ENCODE results near the gene USP7.
"Not testable (repeated sequence)": the region's sequence is repeated elsewhere in the genome, so short reads cannot be mapped to it uniquely, and the experiment has no call there.

The USP7 gene

GRCh38 chr16:8874388-8874787 lies 89.3 kb downstream of the USP7 start:
- Histone ChIP-seq H3K23ac (ENCODE audit: low read depth, low read length, poor library complexity) (no peak overlapping the region), H2BK5ac (ENCODE audit: low read length) (no peak overlapping the region), H3K4me3 (ENCODE audit: low read length in 2 of 2) (no peak overlapping the region), H2BK12ac (ENCODE audit: low read length) (no peak overlapping the region), H2AFZ (ENCODE audit: low read length) (no peak overlapping the region), H4K8ac (ENCODE audit: low read depth, low read length) (no peak overlapping the region), H3K9ac (ENCODE audit: low read depth, low read length, poor library complexity) (no peak overlapping the region), H2AK5ac (ENCODE audit: low read depth, low read length) (no peak overlapping the region), H3K4me2 (ENCODE audit: insufficient read depth, low read length, poor library complexity, severe bottlenecking) (no peak overlapping the region), H3K14ac (ENCODE audit: low read length) (no peak overlapping the region), H3K9me3 (replicated peaks in 1 of 2; ENCODE audit: control insufficient read depth in 2 of 2, insufficient read depth in 1 of 2, low read depth in 1 of 2, low read length in 2 of 2) (no peaks in the 10 kb centered on the region), H2BK15ac (ENCODE audit: low read length) (no peak overlapping the region), H3K4ac (ENCODE audit: low read length) (no peak overlapping the region), H3K36me3 (replicated peaks in 1 of 2; ENCODE audit: control insufficient read depth in 2 of 2, insufficient read depth in 2 of 2, low read length in 2 of 2) (no peaks in the 10 kb centered on the region), H3K18ac (ENCODE audit: low read length) (no peak overlapping the region), H3K79me1 (ENCODE audit: low read depth, low read length) (peaks cover 2% of the 10 kb centered on the region), H3K27ac (replicated peaks; ENCODE audit: low read length) (no peak overlapping the region), H3K27me3 (ENCODE audit: control insufficient read depth in 3 of 3, insufficient read depth in 3 of 3, low read depth in 1 of 3, low read length in 3 of 3) (no peaks in the 10 kb centered on the region), H4K91ac (ENCODE audit: low read depth, low read length, poor library complexity) (no peak overlapping the region), H3K4me1 (ENCODE audit: control insufficient read depth in 2 of 2, insufficient read depth in 1 of 2, low read depth in 1 of 2, low read length in 2 of 2) (peaks cover 2 to 8% of the 10 kb centered on the region in 2 donors), H2BK120ac (ENCODE audit: low read depth, low read length) (no peak overlapping the region)
- no peak for DNase-seq (ENCODE audit: low spot score)
- no CpG with 5 or more reads among the region's 6 CpGs for WGBS, 2 donors (ENCODE audit: extremely low coverage in 2 of 2, insufficient read length in 2 of 2, insufficient replicate concordance in 1 of 2)

- H2BK120ac ChIP-seq (ENCODE audit: low read depth, low read length); H3K79me1 ChIP-seq (ENCODE audit: low read depth, low read length); H3K27me3 ChIP-seq (ENCODE audit: control insufficient read depth in 3 of 3, insufficient read depth in 3 of 3, low read depth in 1 of 3, low read length in 3 of 3); H2BK5ac ChIP-seq (ENCODE audit: low read length); H3K4ac ChIP-seq (ENCODE audit: low read length); H3K36me3 ChIP-seq (replicated peaks in 1 of 2; ENCODE audit: control insufficient read depth in 2 of 2, insufficient read depth in 2 of 2, low read length in 2 of 2); H3K27ac ChIP-seq (replicated peaks; ENCODE audit: low read length); H2AK5ac ChIP-seq (ENCODE audit: low read depth, low read length); H2BK15ac ChIP-seq (ENCODE audit: low read length); H3K18ac ChIP-seq (ENCODE audit: low read length); H3K4me2 ChIP-seq (ENCODE audit: insufficient read depth, low read length, poor library complexity, severe bottlenecking); H4K91ac ChIP-seq (ENCODE audit: low read depth, low read length, poor library complexity); H3K23ac ChIP-seq (ENCODE audit: low read depth, low read length, poor library complexity); H3K9ac ChIP-seq (ENCODE audit: low read depth, low read length, poor library complexity); H4K8ac ChIP-seq (ENCODE audit: low read depth, low read length); H2BK12ac ChIP-seq (ENCODE audit: low read length); H3K14ac ChIP-seq (ENCODE audit: low read length); H3K4me3 ChIP-seq (ENCODE audit: low read length in 2 of 2); DNase-seq (ENCODE audit: low spot score); H3K9me3 ChIP-seq (replicated peaks in 1 of 2; ENCODE audit: control insufficient read depth in 2 of 2, insufficient read depth in 1 of 2, low read depth in 1 of 2, low read length in 2 of 2); H2AFZ ChIP-seq (ENCODE audit: low read length): not testable (repeated sequence)
- H3K4me1 ChIP-seq (ENCODE audit: control insufficient read depth in 2 of 2, insufficient read depth in 1 of 2, low read depth in 1 of 2, low read length in 2 of 2), result peaks cover 3 to 11% of the 10 kb centered on the region in 2 donors
- WGBS, 2 donors (ENCODE audit: extremely low coverage in 2 of 2, insufficient read length in 2 of 2, insufficient replicate concordance in 1 of 2), result no CpG with 5 or more reads among the region's 7 CpGs
Observed at GRCh38 chr16:8873866-8874195, 89.9 kb downstream of the USP7 start.

- peaks cover 2% of the 10 kb centered on the region for H3K79me1 ChIP-seq (ENCODE audit: low read depth, low read length)
- no peak overlapping the region for H3K9ac ChIP-seq (ENCODE audit: low read depth, low read length, poor library complexity)
- H3K4ac ChIP-seq (ENCODE audit: low read length), result no peak overlapping the region
- WGBS, 2 donors (ENCODE audit: extremely low coverage in 2 of 2, insufficient read length in 2 of 2, insufficient replicate concordance in 1 of 2), result no CpG with 5 or more reads among the region's 22 CpGs
- no peak for DNase-seq (ENCODE audit: low spot score)
- H2AK5ac ChIP-seq (ENCODE audit: low read depth, low read length), result no peak overlapping the region
- peaks cover 3 to 11% of the 10 kb centered on the region in 2 donors for H3K4me1 ChIP-seq (ENCODE audit: control insufficient read depth in 2 of 2, insufficient read depth in 1 of 2, low read depth in 1 of 2, low read length in 2 of 2)
- no peak overlapping the region for H3K14ac ChIP-seq (ENCODE audit: low read length)
- H4K91ac ChIP-seq (ENCODE audit: low read depth, low read length, poor library complexity), result no peak overlapping the region
- H3K18ac ChIP-seq (ENCODE audit: low read length), result no peak overlapping the region
- H3K27me3 ChIP-seq (ENCODE audit: control insufficient read depth in 3 of 3, insufficient read depth in 3 of 3, low read depth in 1 of 3, low read length in 3 of 3), result no peaks in the 10 kb centered on the region
- no peak overlapping the region for H4K8ac ChIP-seq (ENCODE audit: low read depth, low read length)
- no peak overlapping the region for H2BK5ac ChIP-seq (ENCODE audit: low read length)
- H3K36me3 ChIP-seq (replicated peaks in 1 of 2; ENCODE audit: control insufficient read depth in 2 of 2, insufficient read depth in 2 of 2, low read length in 2 of 2), result no peaks in the 10 kb centered on the region
- no peaks in the 10 kb centered on the region for H3K9me3 ChIP-seq (replicated peaks in 1 of 2; ENCODE audit: control insufficient read depth in 2 of 2, insufficient read depth in 1 of 2, low read depth in 1 of 2, low read length in 2 of 2)
- H3K4me2 ChIP-seq (ENCODE audit: insufficient read depth, low read length, poor library complexity, severe bottlenecking), result no peak overlapping the region
- no peak overlapping the region for H3K27ac ChIP-seq (replicated peaks; ENCODE audit: low read length)
- H3K4me3 ChIP-seq (ENCODE audit: low read length in 2 of 2), result no peak overlapping the region
- H2BK15ac ChIP-seq (ENCODE audit: low read length), result no peak overlapping the region
- no peak overlapping the region for H3K23ac ChIP-seq (ENCODE audit: low read depth, low read length, poor library complexity)
- no peak overlapping the region for H2BK12ac ChIP-seq (ENCODE audit: low read length)
- H2BK120ac ChIP-seq (ENCODE audit: low read depth, low read length), result no peak overlapping the region
- H2AFZ ChIP-seq (ENCODE audit: low read length), result no peak overlapping the region
Observed at GRCh38 chr16:8872967-8873865, 90.5 kb downstream of the USP7 start.

- Histone ChIP-seq H2BK5ac (ENCODE audit: low read length) (no peak overlapping the region), H3K14ac (ENCODE audit: low read length) (no peak overlapping the region), H2AFZ (ENCODE audit: low read length) (no peak overlapping the region), H3K79me1 (ENCODE audit: low read depth, low read length) (peaks cover 3% of the 10 kb centered on the region), H4K91ac (ENCODE audit: low read depth, low read length, poor library complexity) (no peak overlapping the region), H2BK15ac (ENCODE audit: low read length) (no peak overlapping the region), H3K4me3 (ENCODE audit: low read length in 2 of 2) (no peak overlapping the region), H2BK12ac (ENCODE audit: low read length) (no peak overlapping the region), H4K8ac (ENCODE audit: low read depth, low read length) (no peak overlapping the region), H2BK120ac (ENCODE audit: low read depth, low read length) (no peak overlapping the region), H3K23ac (ENCODE audit: low read depth, low read length, poor library complexity) (no peak overlapping the region), H3K27me3 (ENCODE audit: control insufficient read depth in 3 of 3, insufficient read depth in 3 of 3, low read depth in 1 of 3, low read length in 3 of 3) (no peaks in the 10 kb centered on the region), H3K9ac (ENCODE audit: low read depth, low read length, poor library complexity) (peak overlapping the region; percentile 21), H3K27ac (replicated peaks; ENCODE audit: low read length) (no peak overlapping the region), H3K4ac (ENCODE audit: low read length) (no peak overlapping the region), H3K18ac (ENCODE audit: low read length) (no peak overlapping the region), H3K9me3 (replicated peaks in 1 of 2; ENCODE audit: control insufficient read depth in 2 of 2, insufficient read depth in 1 of 2, low read depth in 1 of 2, low read length in 2 of 2) (no peaks in the 10 kb centered on the region), H2AK5ac (ENCODE audit: low read depth, low read length) (no peak overlapping the region), H3K36me3 (replicated peaks in 1 of 2; ENCODE audit: control insufficient read depth in 2 of 2, insufficient read depth in 2 of 2, low read length in 2 of 2) (no peaks in the 10 kb centered on the region), H3K4me1 (ENCODE audit: control insufficient read depth in 2 of 2, insufficient read depth in 1 of 2, low read depth in 1 of 2, low read length in 2 of 2) (peaks cover 3 to 13% of the 10 kb centered on the region in 2 donors), H3K4me2 (ENCODE audit: insufficient read depth, low read length, poor library complexity, severe bottlenecking) (no peak overlapping the region)
- WGBS, 2 donors (ENCODE audit: extremely low coverage in 2 of 2, insufficient read length in 2 of 2, insufficient replicate concordance in 1 of 2), result no CpG with 5 or more reads among the region's 5 CpGs
- DNase-seq (ENCODE audit: low spot score), result no peak
Observed at GRCh38 chr16:8872071-8872470, 91.6 kb downstream of the USP7 start.
